GM18858 (cell line): ENCODE results near the gene LBHD2.

Experiments
- ATAC-seq: cut with Tn5 transposase; IDR thresholded peaks from one replicate; pipeline ENCODE4 v1.9.1; 2021; ENCODE audit not compliant: unreplicated experiment

Gene LBHD2

DNA sequence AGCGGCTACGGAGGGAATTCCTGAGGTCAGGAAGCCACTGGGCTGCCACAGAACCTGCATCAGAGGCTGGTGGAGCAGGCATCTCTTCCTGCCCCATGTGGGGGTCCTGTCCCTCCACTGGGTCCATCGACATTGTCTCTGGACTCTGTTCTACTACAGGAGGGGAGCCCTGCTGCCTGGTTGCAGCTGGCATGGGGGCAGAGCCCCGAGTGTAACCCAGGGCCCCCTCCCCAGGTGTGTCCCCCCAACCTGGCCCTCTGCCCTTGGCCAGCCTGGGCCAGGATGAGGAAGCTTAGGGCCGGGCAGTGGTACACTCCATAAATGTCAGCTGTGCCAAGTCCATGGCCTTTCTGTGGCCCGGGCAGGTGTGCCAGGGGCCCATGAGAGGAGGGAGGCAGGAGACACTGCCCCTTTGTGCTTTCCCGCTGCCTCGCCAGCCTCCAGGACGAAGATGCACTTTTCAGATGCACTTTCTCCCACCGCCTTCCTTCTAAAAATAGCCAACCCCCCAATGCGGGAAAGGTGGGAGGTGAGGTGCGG, 6.5 kb downstream of the LBHD2 start:
- ATAC-seq, result no peak

DNA sequence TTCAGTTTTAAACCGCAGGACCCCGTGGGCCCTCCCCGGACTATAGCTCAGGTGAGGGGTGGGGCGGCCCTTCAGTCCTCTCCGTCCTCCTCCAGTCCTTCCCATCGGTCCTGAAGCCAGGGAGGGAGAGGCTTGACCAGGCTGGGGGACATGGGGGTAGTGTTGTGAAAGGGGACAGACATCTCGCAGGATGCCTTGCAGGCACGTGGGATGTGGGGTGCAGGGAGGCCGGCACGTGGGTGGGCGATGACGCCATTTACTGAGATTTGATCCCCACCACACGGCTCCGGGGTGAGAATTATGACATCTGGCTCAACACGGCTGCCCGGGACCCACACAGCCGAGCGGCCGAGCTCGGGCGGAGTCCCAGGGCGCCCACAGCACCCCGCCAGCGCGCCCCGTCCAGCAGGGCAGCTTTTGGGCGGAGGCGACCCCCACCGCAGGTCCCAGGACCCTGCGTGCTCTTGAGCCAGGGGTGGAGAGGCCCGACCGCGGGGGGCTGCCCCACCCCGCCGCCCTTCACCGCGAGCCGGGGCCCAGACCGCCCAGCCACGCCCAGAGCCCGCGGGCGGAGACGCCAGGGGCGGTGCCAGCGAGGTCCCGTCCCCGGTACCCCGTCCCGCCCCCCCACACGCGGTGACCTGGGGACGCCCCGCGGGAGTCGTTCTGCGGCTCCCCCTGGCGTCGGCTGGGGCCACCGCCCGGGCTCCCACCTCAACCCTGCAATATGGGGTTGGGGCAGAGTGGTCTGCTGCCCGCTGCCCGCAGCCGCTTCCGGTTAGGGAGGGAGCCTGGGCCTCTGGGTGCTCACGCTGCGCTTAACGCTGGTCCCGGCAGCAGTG, 7.3 kb downstream of the LBHD2 start:
- ATAC-seq, result no peak

DNA sequence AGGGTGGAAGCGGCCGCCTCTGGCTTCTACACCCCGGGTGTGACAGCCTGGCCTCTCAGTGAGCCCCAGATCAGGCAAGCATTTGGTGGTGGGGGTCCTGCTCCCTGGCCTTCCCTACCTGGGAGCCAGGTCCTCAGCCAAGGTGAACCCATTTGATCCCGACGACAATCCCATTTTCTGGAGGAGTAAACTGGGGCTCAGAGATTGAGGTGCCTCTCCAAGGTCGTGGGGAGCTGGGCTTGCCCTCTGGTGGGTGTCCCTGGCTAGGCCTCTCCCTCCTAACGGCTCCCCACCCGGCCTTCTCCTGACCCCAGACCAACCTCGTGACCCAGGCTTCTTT, 7.8 kb downstream of the LBHD2 start:
- no peak for ATAC-seq

DNA sequence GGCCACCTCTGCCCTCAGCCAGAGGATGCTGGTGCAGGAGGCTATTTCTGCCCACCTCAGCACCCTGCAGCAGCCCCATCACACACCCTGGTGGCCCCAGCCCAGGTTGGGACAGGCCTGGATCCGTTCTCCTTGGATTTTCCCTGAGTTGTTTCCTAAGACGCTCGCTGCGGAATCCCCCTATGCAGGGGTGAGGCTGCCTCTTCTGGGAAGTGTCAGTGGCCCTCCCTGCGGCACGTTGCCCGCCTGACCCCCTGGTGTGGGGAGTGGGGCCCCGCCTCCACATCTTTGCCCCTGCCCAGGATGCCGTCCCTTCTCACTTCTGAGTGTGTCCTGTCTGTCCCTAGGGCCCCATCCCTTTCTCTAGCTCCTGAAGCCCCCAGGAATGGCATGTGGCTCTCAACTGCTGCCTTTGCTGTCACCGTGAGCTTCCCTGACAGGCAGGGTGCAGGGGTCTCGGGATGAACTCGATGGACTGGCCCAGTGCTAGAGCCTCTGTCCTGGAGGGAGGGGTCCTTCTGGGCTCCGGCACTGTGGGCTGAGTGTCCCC, 9.9 kb downstream of the LBHD2 start:
- ATAC-seq, result no peak

DNA sequence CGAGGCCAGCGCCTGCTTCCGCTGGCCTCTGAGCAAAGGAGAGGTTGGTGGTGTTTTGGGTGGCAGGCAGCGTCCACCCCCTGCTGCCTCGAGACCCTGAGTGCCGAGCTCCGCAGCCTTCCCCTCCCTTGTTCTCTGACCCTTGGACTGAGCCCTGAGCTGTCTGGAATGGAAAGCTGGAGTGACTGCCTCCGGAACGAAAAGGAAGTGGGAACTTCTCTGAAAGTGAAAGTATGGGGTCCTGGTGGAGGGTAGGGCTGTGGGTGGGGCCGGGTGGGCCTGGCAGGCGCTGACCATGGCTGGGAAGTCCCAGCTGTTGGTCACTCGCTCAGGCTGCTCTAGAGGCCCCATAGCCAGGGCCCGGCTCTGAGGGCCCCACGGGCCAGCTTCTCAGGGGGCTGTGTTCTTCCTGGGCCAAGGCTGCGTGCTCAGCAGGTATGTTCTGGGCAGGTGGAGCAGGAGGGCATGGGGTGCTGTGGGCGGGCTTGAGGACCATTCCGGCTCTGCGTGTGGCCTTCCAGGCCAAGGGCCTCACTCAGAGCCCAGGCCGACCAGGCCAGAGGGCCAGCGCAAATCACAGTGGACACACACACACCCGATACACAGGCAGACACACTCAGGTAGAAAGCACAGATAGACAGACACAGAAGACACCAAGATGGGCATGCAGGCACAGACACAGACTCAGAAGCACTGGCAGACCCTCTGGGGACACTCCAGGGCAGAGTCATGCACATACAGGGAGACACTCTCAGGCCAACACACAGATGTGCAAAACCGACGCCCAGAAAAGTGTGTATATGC, 10.6 kb downstream of the LBHD2 start, which contains the start of gene EXOC3L4:
Gene EXOC3L4, plus strand, starts transcription at position 320 of the 804 bp plus-strand sequence. CDS start 5,495 bp downstream, outside the sequence.
- ATAC-seq, result no peak

DNA sequence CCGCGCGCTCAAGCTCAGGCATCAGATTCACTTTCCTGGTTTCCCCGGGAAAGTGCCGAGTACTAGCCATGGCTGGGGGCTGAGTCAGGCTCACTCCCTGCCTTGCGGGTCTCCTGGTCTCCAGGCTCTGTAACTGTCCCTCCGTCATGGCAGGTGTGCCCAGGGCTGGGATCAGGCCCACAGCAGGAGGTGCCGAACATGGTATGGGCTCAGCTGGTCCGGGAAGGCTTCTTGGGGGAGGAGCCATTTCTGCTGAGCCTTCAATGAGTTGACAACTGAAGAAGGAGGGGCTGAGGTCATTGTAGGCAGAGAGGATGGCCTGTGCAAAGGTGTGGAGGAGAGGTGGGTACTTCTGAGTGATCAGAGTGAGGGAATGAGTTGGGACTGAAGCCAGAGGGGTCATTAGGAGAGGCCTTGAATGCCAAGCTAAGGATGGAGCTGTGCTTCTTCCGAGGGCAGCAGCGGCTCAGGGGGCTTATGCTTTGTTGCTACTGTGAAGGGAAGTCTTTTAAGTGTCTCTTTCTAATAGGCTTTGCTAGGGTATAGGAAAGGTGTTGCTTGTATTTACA, 11.3 kb downstream of the LBHD2 start:
- no peak for ATAC-seq

DNA sequence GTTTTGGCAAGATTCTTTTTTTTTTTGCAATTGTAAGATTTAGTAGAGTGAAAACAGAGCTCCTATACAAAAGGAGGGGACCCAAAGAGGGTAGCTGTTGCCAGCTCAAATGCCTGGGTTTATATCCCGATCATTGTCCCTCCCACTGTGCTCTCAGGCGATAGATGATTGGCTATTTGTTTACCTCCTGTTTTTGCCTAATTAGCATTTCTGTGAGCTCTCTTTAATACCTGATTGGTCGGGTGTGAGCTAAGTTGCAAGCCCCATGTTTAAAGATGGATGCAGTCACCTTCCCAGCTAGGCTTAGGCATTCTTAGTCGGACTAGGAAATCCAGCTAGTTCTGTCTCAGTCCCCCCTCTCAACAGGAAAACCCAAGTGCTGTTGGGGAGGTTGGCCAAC, 12.4 kb downstream of the LBHD2 start:
- no peak for ATAC-seq

DNA sequence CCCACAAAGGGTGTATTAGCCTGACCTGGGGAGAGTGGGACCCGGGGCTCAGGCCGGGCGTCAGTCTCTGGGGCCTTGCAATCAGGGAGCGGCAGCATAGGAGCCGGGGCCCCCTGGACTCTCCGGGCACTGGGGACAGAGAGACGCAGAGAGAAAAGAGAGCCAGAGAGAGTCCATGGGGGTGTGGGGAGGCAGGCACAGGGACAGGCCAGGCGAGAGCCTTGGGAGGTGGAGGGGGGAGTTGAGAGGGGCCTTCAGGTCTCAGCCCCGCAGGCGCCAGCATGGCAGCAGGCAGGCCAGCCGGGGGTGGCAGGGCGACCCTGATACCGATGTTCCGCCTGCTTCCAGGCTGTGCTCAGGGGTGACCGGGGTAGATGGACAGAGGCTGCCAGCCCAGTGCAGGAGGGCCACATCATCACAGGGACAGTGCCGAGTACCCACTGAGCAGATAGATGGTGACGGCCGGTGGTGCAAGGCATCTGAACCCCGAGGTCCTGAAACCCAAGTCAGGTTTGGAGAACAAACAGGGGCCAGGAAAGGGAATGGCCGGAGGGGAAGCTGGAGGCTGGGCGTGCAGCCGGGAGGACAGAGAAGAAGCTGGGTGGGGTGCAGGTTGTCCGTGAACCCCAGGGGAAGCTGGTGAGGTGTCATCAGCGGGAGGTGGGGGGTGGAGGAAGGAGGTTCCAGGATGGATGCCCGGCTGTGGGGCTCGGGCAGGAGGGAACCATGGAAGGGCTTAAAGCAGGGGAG, 13.4 kb downstream of the LBHD2 start:
- ATAC-seq, result no peak

DNA sequence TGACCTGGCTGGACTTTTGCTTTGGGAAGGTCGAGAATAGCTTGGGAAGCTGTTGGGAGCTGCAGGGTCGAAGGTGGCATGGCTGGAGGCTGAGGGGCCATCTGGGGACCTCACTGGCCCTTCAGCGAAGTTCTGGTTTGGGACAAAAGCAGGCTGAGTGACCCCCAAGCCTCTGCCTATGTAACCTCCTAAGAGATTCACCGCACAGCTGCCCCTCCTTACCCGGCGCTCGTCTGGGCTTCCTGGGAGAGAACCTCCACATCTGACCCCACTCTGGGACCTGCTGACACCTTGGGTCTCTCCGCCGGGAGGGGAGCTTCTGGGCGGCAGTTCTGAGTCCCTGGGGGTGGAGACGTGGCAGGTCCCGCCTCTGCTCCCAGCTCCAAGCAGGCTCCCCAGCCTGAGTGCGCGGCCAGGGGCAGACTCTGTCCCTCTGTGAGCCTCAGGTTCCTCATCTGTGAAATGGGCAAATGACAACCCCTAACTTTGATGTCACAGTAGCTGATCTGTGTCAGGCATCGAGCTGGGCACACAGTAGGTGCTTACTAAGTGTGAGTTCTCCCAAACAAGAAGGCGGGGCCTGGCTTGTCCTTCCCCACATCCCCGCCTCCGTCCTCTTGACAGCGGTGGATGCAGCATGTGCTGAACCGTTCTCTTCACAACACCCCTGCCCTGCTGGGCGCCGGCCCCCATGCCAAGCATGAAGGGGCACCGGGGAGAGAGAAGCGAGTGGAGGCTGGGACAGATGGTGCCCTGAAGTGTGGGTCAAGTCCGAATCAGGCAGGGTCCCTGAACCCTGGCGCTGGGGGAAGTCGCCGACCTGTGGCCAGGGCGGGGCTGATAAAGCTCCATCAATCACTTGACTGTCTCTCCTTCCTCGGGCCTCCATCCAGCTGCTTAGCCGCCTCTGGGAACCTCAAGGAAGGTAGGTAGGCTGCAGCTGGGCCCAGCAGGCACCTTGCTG, 14.3 kb downstream of the LBHD2 start:
- no peak for ATAC-seq

DNA sequence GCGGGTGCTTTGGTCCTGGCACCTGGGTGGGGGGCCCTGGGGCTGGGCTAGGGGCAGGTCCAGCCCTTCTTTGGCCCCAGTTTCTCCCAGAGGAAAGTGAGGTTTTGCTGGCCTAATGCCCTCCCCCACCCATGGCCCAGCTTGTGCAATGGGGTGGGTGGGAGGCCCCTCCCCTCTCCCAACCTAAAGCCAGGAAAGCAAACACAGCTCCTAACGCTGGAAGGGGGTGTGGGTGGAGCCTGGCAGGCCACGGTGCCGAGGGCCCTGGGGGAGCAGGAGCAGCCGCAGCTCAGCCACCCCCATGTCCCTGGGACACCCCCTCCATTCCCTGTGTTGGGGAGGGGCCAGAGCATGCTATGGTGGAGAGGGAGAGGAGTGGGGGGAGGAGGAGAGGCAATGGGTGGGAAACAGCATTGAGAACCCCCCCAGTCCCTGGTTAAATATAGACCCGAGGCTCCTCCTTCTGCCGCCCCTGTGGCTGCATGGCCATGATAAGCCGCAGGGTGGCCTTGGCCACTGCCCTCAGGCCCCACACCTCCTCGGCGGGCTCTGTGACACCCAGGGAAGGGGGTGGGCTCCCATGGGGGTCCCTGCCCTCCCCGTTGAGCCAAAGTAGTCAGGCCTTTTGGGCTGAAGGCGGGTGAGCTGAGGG, 15.2 kb downstream of the LBHD2 start:
- no peak for ATAC-seq

DNA sequence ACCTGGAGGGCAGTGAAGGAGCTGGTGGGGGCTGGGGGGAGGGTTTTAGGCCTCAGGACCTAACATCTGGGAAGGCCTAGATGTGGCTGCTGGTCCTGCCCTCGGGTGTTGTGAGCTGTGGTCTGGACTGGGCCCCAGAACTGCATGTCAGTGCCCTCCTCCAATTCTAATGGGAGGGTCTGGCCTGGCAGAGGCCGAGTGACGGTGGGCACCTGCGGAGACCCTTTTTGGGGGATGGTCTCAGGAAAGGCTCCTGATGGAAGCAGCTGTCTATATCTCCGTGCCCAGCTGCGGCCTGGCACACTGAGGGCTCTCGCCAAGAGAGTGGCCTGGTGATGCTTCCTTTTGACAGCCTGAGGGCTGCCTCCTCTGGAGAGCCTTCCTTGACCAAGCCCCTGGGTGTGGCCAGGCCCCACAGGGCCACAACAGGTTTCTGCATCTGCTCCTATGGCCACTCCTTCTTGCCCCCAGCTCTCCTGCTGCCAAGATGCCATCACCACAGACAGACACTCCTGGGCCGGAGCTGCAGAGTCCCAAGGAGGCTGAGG, 15.8 kb downstream of the LBHD2 start:
- ATAC-seq, result no peak

DNA sequence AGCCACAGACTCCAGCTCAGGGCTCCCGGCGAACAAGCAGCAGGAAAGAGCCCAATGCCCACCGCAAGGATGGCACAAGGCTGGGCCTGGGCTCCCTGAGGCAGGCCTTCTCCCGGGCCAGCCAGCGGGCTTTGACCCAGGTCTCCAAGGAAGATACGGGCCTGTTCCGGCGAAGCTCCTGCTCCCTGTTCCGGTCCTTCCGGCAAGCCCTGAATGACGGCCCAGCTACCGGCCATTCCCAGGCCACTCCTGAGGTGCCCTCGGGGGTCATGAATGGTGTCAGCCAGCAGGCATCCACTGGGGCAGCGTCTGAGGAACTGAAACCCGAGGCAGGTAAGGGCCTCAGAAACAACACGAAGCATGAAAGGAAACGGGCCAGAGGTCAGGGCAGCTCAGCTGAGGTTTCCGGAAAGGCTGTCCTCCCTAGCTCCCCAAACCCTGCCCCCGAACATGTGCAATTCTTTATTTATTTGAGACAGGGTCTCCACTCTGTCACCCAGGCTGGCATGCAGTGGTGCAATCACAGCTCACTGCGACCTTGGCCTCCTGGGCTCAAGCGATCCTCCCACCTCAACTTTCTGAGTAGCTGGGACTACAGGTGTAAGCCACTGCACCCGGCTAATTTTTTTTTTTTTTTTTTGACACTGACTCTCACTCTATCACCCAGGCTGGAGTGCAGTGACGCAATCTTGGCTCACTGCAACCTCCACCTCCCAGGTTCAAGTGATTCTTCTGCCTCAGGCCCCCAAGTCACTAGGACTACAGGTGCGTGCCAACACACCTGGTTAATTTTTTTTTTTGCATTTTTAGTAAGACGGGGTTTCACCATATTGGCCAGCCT, 16.5 kb downstream of the LBHD2 start:
- ATAC-seq, result no peak

DNA sequence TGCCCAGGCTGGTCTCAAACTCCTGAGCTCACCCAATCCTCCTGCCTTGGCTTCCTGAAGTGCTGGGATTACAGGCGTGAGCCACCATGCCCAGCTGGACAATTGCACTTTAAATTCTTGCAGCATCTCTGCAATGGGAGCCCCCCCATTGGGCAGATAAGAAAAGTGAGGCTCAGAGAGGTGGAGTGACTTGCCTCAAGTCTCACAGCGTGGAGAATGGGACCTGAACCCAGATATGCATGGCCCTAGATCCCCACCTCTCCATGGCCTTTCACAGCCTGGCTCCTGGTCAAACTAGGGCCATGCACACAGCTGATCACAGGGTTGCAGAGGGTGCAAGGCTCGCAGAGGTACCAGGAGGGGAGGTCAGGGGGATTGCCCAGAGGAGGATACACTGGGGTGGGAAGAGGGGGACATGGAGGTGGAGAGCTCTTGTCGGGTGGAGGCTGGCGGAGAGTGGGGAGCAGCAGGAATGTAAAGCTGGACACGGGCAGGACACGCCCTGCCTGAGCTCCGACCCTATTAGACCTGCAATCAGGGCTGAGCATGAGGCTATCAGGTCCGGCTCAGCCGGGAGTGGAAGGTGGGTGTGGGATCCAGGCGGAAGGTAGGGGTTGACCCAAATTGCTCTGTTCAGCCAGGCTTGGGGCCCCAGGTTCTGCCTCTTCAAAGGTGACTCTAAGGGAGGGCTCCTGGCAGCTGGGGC, 17.4 kb downstream of the LBHD2 start:
- ATAC-seq, result no peak

DNA sequence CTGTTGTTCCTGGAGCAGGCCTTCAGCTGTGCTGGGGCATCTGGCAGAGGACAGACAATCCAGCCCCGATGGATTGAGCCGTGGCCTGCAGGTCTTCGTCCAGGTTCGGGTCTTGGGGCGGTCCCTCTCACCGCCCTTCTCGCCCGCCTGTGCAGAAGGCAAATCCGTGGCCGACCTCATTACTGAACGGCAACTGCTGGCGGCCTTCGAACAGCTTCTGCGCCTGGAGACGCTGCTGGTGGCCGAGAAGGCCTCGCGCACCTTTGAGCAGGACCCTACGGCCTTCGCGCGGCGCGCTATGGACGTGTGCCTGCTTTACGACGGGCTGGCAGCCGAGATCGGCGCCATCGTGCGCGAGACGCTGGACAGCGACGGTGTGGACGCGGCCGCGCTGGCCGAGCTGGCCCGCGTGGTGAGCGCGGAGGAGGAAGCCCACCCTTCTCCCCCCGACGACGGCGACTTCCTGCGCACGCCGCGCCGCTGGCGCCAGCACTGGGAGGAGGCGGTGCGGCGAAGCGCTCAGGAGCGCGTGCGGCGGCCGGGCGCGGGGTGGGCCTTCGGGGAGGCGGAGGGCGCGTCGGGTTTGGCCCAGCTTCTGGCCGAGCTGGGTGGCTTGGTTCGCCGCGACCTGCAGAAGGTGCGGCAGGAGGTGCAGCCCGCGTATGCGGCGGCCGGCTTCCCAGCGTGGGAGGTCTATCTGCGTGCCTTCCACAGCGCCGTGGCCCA, 18.1 kb downstream of the LBHD2 start:
- ATAC-seq, result no peak

DNA sequence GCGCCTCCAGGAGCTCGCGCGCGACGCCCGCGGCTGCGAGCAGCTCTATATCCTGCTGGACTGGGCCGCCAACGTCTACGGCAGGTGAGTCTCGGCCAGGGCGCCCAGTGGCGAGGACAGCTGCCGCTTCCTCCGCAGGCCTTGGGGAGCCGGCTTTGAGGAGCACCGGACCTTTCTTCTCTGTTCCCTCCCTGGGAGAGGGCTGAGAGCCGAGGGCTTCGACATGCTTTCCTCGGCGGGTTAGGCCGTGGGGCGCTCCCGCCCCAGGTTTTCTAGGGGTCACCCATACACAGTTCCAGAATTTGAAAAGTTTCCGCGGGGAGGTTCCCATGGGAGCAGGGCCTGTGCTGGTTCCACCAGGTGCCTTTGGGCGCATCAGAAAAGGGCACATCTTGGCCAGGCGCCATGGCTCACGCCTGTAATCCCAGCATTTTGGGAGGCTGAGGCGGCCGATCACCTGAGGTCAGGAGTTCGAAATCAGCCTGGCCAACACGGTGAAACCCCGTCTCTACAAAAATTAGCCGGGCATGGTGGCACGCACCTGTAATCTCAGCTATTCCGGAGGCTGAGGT, 18.8 kb downstream of the LBHD2 start:
- no peak for ATAC-seq
